Erythroblast (primary cell): ENCODE data around the gene DDIT3.
A peak's percentile ranks its signal among the peaks of the same experiment; 100 is the strongest.

ENCODE experiments used
- DNase-seq, 2 experiments: peaks; one replicate each; lab custom pipeline; 2025; lab: John Stamatoyannopoulos, UW
- GATA1 ChIP-seq: IDR thresholded peaks from 2 replicates; pipeline ENCODE4 v1.6.1; 2011; ENCODE audit warnings: low read depth, mild to moderate bottlenecking, control low read depth, low read length, moderate library complexity
- POLR2A ChIP-seq: IDR thresholded peaks from 2 replicates; pipeline ENCODE4 v1.6.1; 2011; ENCODE audit warnings: mild to moderate bottlenecking, low read length

Gene DDIT3

DNA sequence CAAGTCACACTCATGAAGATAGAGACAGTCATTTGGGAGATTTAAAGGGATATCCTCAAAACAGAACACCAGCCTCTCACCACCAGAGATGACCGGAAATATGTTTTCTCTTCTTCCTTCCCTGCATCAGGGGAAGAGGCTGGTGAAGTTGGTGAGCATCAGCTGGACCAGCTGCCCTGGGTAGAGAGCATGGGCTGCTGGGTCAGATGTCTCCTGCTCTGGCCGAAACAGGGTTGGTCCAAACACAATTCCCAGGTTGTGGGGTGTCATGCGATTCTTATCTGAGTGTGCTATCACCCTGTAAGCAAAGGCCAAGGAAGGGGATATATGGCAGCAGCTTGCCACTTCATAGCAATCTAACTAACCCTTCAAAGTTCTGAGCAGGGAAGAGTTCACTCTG is 47.9 kb downstream of the DDIT3 start:
- no peak for TF ChIP-seq POLR2A
- no peak for TF ChIP-seq GATA1
- no peak for DNase-seq

DNA sequence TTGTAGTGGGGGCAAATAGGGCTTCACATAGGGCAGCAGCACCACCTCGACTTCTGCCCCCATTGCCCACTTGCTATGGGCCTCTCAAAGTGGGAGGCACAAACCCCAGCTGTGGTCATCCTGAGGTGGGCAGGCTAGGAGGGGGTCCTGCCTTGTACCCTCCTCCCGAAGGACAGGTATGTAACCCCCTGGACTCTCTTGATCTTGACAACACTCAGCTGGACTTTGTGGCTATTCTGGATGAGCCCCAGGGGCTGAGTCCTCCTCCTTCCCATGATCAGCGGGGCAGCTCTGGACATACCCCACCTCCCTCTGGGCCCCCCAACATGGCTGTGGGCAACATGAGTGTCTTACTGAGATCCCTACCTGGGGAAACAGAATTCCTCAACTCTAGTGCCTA is 48.7 kb downstream of the DDIT3 start:
- no peak for DNase-seq
- TF ChIP-seq GATA1 = no peak
- no peak for TF ChIP-seq POLR2A

DNA sequence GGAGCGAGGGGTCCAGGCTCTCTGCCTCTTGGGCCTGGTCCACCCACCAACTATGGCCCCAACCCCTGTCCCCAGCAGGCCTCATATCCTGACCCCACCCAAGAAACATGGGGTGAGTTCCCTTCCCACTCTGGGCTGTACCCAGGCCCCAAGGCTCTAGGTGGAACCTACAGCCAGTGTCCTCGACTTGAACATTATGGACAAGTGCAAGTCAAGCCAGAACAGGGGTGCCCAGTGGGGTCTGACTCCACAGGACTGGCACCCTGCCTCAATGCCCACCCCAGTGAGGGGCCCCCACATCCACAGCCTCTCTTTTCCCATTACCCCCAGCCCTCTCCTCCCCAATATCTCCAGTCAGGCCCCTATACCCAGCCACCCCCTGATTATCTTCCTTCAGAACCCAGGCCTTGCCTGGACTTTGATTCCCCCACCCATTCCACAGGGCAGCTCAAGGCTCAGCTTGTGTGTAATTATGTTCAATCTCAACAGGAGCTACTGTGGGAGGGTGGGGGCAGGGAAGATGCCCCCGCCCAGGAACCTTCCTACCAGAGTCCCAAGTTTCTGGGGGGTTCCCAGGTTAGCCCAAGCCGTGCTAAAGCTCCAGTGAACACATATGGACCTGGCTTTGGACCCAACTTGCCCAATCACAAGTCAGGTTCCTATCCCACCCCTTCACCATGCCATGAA is 49.2 kb downstream of the DDIT3 start:
- DNase-seq = no peak
- TF ChIP-seq POLR2A (no peak), GATA1 (no peak)

DNA sequence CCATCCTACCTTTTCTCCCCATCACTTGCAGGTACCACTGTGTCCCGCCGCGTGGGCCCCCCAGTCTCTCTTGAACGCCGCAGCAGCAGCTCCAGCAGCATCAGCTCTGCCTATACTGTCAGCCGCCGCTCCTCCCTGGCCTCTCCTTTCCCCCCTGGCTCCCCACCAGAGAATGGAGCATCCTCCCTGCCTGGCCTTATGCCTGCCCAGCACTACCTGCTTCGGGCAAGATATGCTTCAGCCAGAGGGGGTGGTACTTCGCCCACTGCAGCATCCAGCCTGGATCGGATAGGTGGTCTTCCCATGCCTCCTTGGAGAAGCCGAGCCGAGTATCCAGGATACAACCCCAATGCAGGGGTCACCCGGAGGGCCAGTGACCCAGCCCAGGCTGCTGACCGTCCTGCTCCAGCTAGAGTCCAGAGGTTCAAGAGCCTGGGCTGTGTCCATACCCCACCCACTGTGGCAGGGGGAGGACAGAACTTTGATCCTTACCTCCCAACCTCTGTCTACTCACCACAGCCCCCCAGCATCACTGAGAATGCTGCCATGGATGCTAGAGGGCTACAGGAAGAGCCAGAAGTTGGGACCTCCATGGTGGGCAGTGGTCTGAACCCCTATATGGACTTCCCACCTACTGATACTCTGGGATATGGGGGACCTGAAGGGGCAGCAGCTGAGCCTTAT is 49.9 kb downstream of the DDIT3 start:
- TF ChIP-seq POLR2A (no peak), GATA1 (no peak)
- no peak for DNase-seq

DNA sequence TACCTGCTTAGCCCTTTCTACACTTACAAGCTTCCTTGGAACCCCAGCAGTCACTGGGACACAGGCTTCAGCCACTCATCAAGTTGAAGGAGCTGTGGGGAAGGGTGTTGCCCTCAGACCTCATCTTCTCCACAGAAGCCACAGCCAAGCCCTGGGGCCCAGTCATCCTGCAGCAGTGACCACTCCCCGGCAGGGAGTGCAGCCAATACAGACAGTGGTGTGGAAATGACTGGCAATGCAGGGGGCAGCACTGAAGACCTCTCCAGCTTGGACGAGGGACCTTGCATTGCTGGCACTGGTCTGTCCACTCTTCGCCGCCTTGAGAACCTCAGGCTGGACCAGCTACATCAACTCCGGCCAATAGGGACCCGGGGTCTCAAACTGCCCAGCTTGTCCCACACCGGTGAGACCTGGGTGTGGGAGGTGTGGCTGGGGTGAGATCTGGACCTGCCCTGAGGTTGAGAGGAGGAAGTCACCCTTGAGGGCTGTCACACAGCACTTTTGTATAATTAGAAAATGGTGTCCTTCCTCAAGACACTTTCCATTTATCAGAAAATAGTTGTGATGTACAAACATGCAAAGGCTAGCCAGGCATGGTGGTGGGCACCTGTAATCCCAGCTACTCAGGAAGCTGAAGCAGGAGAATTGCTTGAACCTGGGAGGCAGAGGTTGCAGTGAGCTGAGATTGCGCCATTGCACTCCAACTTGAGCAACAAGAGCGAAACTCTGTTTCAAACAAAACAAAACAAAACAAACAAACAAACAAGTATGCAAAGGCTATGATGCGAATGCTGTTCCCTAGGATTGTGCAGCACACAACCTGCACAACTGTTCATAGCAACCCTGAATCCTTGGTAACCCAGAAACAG is 50.8 kb downstream of the DDIT3 start:
- DNase-seq = peak; percentile 40 to 64
- no peak for TF ChIP-seq GATA1
- TF ChIP-seq POLR2A = no peak

DNA sequence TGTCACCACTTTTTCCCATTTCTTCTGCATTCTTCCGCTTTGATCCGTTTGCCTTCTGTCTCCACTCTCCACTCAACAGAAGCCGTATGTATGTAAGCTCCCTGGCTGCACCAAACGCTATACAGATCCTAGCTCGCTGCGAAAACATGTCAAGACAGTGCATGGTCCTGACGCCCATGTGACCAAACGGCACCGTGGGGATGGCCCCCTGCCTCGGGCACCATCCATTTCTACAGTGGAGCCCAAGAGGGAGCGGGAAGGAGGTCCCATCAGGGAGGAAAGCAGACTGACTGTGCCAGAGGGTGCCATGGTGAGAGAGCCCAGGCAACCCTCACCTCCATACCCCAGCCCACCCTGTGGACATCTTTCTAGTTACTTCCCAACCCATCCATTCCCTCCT is 52.4 kb downstream of the DDIT3 start:
- DNase-seq = no peak
- no peak for TF ChIP-seq POLR2A
- TF ChIP-seq GATA1 = no peak

DNA sequence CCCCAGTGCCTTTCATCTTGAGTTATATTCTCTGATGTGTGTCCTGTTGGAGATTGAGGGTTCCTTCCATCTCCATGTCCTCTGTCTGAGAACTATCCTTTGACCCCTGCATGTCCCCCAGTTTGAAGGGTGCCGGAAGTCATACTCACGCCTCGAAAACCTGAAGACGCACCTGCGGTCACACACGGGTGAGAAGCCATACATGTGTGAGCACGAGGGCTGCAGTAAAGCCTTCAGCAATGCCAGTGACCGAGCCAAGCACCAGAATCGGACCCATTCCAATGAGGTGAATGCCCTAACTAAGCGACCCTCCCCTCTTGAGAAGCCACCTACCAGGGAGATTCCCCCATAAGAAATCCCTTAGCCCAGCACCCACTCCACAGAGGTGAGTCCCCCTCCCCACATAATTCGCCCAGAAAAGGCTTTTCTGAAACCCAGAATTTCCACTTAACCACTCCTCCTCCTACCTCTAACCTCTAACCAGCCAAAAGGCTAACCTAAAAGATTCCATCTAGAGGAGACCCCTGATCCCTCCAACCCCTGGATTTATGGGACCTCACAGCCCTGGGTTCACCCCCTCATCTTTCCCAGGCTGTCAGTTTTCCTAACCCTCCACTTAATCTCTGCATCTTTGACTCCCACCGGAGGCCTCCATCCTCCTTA is 53.0 kb downstream of the DDIT3 start:
- no peak for TF ChIP-seq GATA1
- TF ChIP-seq POLR2A = no peak
- DNase-seq = no peak
